Measurements from ENCODE around the gene WWC2. TPM values are rescaled to one million over a fixed set of nuclear protein-coding genes. Genes with fewer than 3 reads are reported as not detected.

WWC2 gene
- total RNA-seq, 4 donors from 2014 or later: 26.9 to 45.9 (median 41.4) TPM

DNA sequence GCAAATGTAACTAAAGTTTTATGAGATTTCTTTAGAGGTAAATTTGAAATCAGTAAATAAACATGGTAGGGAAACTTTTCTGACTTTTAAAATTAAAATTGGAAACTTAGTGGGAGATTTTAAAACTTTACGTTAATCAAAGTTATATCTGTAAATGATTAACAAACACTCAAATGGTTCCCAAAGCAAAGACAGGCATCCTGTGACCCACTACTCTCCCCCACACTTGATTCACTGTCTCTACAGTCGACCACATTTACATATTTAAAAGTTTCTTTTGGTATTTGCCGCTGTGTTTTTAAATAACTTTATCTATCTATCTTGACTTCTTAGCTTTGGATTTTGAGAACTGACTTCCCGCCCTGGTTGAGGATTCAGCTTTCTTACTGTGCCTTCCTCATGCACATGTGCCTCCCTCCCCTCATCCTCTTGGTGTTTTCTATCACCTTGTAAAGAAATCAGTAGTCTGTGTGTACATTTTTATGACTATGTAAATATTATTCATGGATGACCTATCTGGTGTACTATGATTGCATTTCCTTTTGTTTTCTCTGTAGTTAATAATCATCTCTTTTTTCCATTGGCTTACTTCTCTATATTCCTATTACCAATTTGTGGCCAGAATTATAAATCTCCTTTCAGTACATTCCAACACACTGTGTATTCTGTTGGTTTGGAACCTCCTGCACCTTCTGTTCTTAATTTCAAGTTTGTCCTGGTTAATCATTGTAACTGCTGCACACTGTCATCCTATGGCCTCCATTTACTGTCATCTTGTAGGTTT is 72.6 kb downstream of the WWC2 start:
- H3K36me3 ChIP-seq: no peaks in the 10 kb centered on the region
- no peak for DNase-seq
- H3K27me3 ChIP-seq: no peaks in the 10 kb centered on the region
- no peaks in the 10 kb centered on the region for H3K4me1 ChIP-seq
- no peak overlapping the region for H3K4me3 ChIP-seq
- no peak overlapping the region for H3K27ac ChIP-seq
- no peak for TF ChIP-seq POLR2A (IDR thresholded peaks at IDR 0.05)
- TF ChIP-seq, protein P1, sequence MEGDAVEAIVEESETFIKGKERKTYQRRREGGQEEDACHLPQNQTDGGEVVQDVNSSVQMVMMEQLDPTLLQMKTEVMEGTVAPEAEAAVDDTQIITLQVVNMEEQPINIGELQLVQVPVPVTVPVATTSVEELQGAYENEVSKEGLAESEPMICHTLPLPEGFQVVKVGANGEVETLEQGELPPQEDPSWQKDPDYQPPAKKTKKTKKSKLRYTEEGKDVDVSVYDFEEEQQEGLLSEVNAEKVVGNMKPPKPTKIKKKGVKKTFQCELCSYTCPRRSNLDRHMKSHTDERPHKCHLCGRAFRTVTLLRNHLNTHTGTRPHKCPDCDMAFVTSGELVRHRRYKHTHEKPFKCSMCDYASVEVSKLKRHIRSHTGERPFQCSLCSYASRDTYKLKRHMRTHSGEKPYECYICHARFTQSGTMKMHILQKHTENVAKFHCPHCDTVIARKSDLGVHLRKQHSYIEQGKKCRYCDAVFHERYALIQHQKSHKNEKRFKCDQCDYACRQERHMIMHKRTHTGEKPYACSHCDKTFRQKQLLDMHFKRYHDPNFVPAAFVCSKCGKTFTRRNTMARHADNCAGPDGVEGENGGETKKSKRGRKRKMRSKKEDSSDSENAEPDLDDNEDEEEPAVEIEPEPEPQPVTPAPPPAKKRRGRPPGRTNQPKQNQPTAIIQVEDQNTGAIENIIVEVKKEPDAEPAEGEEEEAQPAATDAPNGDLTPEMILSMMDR (IDR thresholded peaks at IDR 0.05): no peak
- intact Hi-C loops (cut with DNase I; ENCODE audit: low total_unique reads): loop anchor here (10.0 kb wide), 1 partner anchor 47 kb away; no protein-coding TSS in a partner anchor
- no peaks in the 10 kb centered on the region for H3K9me3 ChIP-seq

DNA sequence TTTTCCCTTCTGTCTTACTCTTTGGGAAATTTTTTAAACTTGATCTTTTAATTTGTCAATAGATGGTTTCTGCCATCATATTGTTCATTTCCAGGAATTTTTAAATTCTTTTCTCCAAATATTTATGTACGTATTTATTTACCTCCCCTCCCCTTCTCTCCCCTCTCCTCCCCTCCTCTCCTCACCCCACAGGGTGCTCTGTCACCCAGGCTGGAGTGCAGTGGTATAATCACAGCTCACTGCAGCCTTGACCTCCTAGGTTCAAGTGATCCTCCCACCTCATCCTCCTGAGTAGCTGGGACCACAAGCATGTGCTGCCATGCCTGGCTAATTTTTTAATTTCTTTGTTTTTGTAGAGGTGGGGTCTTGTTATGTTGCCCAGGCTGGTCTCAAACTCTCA is 73.8 kb downstream of the WWC2 start:
- Histone ChIP-seq H3K27ac (no peak overlapping the region), H3K9me3 (no peaks in the 10 kb centered on the region), H3K4me3 (no peak overlapping the region), H3K4me1 (no peaks in the 10 kb centered on the region), H3K36me3 (no peaks in the 10 kb centered on the region), H3K27me3 (no peaks in the 10 kb centered on the region)
- DNase-seq: no peak
- TF ChIP-seq POLR2A (IDR thresholded peaks at IDR 0.05): no peak
- TF ChIP-seq, protein P1 (IDR thresholded peaks at IDR 0.05): no peak
- intact Hi-C loops (cut with DNase I; ENCODE audit: low total_unique reads): loop anchor here (10.0 kb wide), 1 partner anchor 48 kb away; no protein-coding TSS in a partner anchor

DNA sequence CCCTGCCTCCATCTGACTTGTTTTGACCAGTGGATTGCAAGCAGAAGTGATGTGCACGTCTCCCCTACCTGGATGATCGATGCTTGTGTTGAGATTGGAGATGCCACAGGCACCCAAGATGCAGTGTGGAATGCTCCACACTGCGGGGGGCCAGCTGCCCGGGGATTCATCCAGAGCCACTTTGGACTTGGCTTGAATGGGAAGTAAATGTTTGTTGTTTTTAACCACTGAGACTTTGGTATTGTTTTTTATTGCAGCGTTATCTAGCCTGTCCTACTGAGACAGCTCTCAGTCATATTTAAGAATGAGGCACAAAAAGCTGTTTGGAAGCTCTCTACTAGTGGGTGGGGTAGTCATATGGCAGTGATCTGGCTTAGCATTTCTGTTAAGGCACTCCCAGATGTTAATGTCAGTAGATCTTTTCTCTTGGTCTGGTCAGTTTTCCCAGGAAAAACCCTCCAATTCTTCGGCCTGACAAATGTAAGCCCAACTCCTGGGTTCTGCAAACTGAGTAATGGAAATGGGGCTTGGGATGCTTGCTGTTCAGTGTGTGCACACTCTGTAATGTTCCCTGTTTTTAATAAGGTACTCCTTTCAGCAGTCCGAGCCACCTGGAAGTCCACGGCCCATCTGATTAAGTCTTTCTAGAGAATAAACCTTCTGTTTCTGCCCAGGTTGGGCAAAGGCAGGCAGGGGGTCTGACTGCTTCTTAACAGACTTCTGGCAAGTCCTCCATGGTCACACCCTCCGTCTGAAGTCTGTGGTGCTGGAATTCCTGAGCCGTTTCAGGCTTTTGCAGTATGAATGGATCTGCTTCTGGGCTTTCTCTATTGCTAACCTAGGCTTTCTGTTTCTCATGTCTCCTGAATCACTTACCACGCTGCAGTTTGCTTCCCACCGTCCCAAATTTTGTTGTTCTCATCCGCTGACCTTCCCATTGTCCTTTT is 74.8 kb downstream of the WWC2 start:
- no peak for DNase-seq
- H3K27me3 ChIP-seq: no peaks in the 10 kb centered on the region
- TF ChIP-seq, protein P1 (IDR thresholded peaks at IDR 0.05): no peak
- TF ChIP-seq POLR2A (IDR thresholded peaks at IDR 0.05): no peak
- no peak overlapping the region for H3K27ac ChIP-seq
- no peaks in the 10 kb centered on the region for H3K36me3 ChIP-seq
- H3K4me3 ChIP-seq: no peak overlapping the region
- no peaks in the 10 kb centered on the region for H3K9me3 ChIP-seq
- intact Hi-C loops (cut with DNase I; ENCODE audit: low total_unique reads): loop anchor here (10.0 kb wide), 1 partner anchor 49 kb away; no protein-coding TSS in a partner anchor
- no peaks in the 10 kb centered on the region for H3K4me1 ChIP-seq

DNA sequence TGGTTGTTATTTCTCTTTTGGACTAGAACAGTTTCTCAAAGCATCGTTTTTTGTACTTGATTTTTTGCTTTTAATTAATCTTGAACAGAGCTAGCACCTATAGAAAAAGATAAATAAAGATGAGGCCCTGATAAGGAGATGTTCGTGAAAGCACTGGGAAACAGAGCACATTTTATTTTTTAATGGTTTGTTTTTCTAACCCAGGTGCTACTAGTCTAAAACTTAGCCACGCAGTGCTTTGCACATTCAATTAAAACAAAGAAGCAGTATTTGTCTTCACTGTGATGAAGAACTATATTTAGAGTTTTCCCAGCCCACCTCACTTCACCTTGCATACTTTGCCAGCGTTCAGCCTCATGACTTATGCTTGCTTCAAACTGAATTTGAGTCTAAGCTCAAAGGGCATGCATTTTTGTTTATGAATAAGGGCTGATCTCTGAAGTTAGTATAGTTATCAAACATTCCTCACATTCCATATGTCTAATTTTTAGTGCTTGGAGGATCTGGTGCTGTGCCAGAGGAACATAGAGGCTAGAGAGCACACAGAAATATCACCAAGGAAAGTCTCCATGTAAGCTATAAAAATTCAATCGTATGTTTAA is 76.7 kb downstream of the WWC2 start:
- H3K4me3 ChIP-seq: no peak overlapping the region
- H3K4me1 ChIP-seq: no peaks in the 10 kb centered on the region
- TF ChIP-seq, protein P1 (IDR thresholded peaks at IDR 0.05): no peak
- TF ChIP-seq POLR2A (IDR thresholded peaks at IDR 0.05): no peak
- no peaks in the 10 kb centered on the region for H3K36me3 ChIP-seq
- no peak overlapping the region for H3K27ac ChIP-seq
- no peaks in the 10 kb centered on the region for H3K9me3 ChIP-seq
- DNase-seq: no peak
- no peaks in the 10 kb centered on the region for H3K27me3 ChIP-seq
- intact Hi-C loops (cut with DNase I; ENCODE audit: low total_unique reads): loop anchor here (10.0 kb wide), 1 partner anchor 51 kb away; no protein-coding TSS in a partner anchor

All from uterus (tissue), 4 donors.